Measurements from ENCODE around the gene NFIA.

The NFIA gene

GRCh38 chr1:61255358-61255703 lies 173.0 kb downstream of the NFIA start:
- Histone ChIP-seq H3K9me3 (ENCODE audit: control insufficient read depth, insufficient read depth, low read depth, low read length) (no peaks in the 10 kb centered on the region), H3K4me1 (ENCODE audit: control insufficient read depth, insufficient read depth, low read length) (peaks cover 40% of the 10 kb centered on the region), H3K27ac (ENCODE audit: extremely low read depth, low read depth, low read length) (peak overlapping the region; percentile 51), H3K36me3 (ENCODE audit: control insufficient read depth in 2 of 2, insufficient read depth in 1 of 2, low read length in 2 of 2) (no peaks in the 10 kb centered on the region), H3K4me3 (ENCODE audit: low read depth, low read length) (no peak overlapping the region)
- ChIA-PET CTCF (interaction anchor here (0.6 to 0.7 kb wide), 2 partner anchors 11 to 46 kb away, joined by 3 to 4 read pairs; no protein-coding TSS in a partner anchor), POLR2A (no interaction called here)
- TF ChIP-seq ZNF174 (tag by site-specific recombination; IDR thresholded peaks at IDR 0.05) (no peak), ZNF670 (tag by site-specific recombination; IDR thresholded peaks at IDR 0.05; ENCODE audit: low read depth) (no peak), ZFHX2 (tag by site-specific recombination; conservative IDR thresholded peaks at IDR 0.05) (no peak), GLIS1 (tag by site-specific recombination; IDR thresholded peaks at IDR 0.05) (no peak), ZNF707 (tag by site-specific recombination; IDR thresholded peaks at IDR 0.05) (no peak), ZNF624 (tag by site-specific recombination; IDR thresholded peaks at IDR 0.05) (no peak), ZNF585B (tag by site-specific recombination; IDR thresholded peaks at IDR 0.05) (no peak), PATZ1 (tag by site-specific recombination; IDR thresholded peaks at IDR 0.05) (no peak), SCRT2 (tag by site-specific recombination; IDR thresholded peaks at IDR 0.05) (no peak), ZNF148 (tag by site-specific recombination; IDR thresholded peaks at IDR 0.05; ENCODE audit: borderline replicate concordance) (no peak), YY2 (tag by site-specific recombination; IDR thresholded peaks at IDR 0.05) (no peak), REST (tag by site-specific recombination; IDR thresholded peaks at IDR 0.05) (no peak)
- TF ChIP-seq, protein P1, sequence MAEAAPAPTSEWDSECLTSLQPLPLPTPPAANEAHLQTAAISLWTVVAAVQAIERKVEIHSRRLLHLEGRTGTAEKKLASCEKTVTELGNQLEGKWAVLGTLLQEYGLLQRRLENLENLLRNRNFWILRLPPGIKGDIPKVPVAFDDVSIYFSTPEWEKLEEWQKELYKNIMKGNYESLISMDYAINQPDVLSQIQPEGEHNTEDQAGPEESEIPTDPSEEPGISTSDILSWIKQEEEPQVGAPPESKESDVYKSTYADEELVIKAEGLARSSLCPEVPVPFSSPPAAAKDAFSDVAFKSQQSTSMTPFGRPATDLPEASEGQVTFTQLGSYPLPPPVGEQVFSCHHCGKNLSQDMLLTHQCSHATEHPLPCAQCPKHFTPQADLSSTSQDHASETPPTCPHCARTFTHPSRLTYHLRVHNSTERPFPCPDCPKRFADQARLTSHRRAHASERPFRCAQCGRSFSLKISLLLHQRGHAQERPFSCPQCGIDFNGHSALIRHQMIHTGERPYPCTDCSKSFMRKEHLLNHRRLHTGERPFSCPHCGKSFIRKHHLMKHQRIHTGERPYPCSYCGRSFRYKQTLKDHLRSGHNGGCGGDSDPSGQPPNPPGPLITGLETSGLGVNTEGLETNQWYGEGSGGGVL (tag by site-specific recombination; IDR thresholded peaks at IDR 0.05), result no peak

DNA sequence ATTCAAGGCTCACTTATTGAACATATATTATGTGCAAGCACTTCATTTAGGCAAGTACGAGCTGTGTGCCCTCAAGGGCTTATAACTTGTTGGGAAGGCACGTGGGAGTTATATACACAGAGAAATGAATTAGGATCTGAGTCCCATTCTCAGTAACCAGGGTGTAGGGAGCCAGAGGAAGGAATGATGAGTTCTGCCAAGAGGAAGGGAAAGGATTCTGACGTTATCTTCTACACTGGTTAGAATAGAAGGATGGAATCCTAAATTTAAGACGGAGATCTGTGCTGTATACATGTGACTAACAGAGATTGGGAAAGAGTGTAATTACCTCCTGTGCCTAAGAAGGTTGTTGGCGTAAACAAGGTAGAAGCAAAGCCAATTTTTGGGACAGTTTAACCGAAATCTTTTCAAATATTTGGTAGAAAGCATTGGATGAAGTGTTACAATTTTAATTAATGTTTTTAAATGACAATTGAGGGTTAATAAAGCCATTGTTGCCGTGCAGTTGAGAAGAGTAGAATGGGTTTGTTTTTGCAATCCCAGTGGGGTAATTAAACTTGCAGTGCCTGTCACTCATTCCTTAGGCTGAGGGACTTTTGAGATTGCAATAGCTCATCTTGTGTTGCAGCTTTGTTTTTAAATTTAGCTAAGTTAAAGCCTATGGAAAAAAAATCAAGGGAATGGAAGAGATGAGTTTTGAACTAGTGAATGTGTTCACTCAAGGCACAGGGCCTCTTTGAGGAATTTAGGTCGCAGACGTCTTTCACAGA lies 177.2 kb downstream of the NFIA start:
- no peaks in the 10 kb centered on the region for H3K36me3 ChIP-seq (ENCODE audit: control insufficient read depth in 2 of 2, insufficient read depth in 1 of 2, low read length in 2 of 2)
- H3K4me3 ChIP-seq (ENCODE audit: low read depth, low read length), result no peak overlapping the region
- no peak overlapping the region for H3K27ac ChIP-seq (ENCODE audit: extremely low read depth, low read depth, low read length)
- CTCF ChIA-PET, result interaction anchor here (0.7 kb wide), 1 partner anchor 163 kb away, joined by 3 read pairs; no protein-coding TSS in a partner anchor
- peaks cover 21% of the 10 kb centered on the region for H3K4me1 ChIP-seq (ENCODE audit: control insufficient read depth, insufficient read depth, low read length)
- POLR2A ChIA-PET, result no interaction called here
- no peaks in the 10 kb centered on the region for H3K9me3 ChIP-seq (ENCODE audit: control insufficient read depth, insufficient read depth, low read depth, low read length)
- TF ChIP-seq ZNF707 (tag by site-specific recombination; IDR thresholded peaks at IDR 0.05) (no peak), ZNF664 (tag by site-specific recombination; IDR thresholded peaks at IDR 0.05) (peak; percentile 76; the same call in 1 of the 2 replicates), ZNF600 (tag by site-specific recombination; IDR thresholded peaks at IDR 0.05) (peak; percentile 49; the same call in 1 of the 2 replicates), ZBTB44 (tag by site-specific recombination; IDR thresholded peaks at IDR 0.05) (peak; percentile 66), ZNF830 (tag by site-specific recombination; IDR thresholded peaks at IDR 0.05; ENCODE audit: low read depth) (no peak), MZF1 (tag by site-specific recombination; IDR thresholded peaks at IDR 0.05; ENCODE audit: borderline replicate concordance) (peak; percentile 77; the same call in 1 of the 2 replicates), SP3 (tag by site-specific recombination; IDR thresholded peaks at IDR 0.05) (no peak), ZNF274 (IDR thresholded peaks at IDR 0.05; ENCODE audit: low read length) (no peak), ZNF274 (tag by site-specific recombination; IDR thresholded peaks at IDR 0.05; ENCODE audit: borderline replicate concordance) (no peak), ZNF670 (tag by site-specific recombination; IDR thresholded peaks at IDR 0.05; ENCODE audit: low read depth) (no peak), ZNF112 (tag by site-specific recombination; IDR thresholded peaks at IDR 0.05) (no peak)

Data from HEK293 (cell line).